ENCODE data around the gene KCP. TPM values are rescaled to one million over a fixed set of nuclear protein-coding genes. Genes with fewer than 3 reads are reported as not detected.
A peak's percentile ranks its signal among the peaks of the same experiment; 100 is the strongest.

KCP gene
- total RNA-seq, 1 donor, result 1.1 TPM

- no peaks in the 10 kb centered on the region for H3K79me2 ChIP-seq (ENCODE audit: insufficient read depth, low read length)
- H3K4me3 ChIP-seq (ENCODE audit: insufficient read depth, low read length), result no peak overlapping the region
- H3K27me3 ChIP-seq (ENCODE audit: insufficient read depth, low read length), result no peaks in the 10 kb centered on the region
- no peaks in the 10 kb centered on the region for H4K20me1 ChIP-seq (ENCODE audit: insufficient read depth, low read length)
- H3K4me2 ChIP-seq (ENCODE audit: insufficient read depth, low read length), result no peak overlapping the region
- no peak for TF ChIP-seq CTCF (IDR thresholded peaks at IDR 0.05; ENCODE audit: extremely low read depth, low read depth, low read length)
- no peak for DNase-seq (ENCODE audit: insufficient read length, low spot score, missing footprints)
- H3K9me3 ChIP-seq (ENCODE audit: low read depth, low read length), result no peaks in the 10 kb centered on the region
- H3K36me3 ChIP-seq (ENCODE audit: insufficient read depth, low read length), result peaks cover 45% of the 10 kb centered on the region
- no peak overlapping the region for H3K27ac ChIP-seq (ENCODE audit: low read depth, low read length)
- H2AFZ ChIP-seq (ENCODE audit: low read length), result no peak overlapping the region
- H3K4me1 ChIP-seq (ENCODE audit: insufficient read depth, low read length), result peaks cover 8% of the 10 kb centered on the region
Observed at GRCh38 chr7:128954150-128954549, 43.6 kb upstream of the KCP start.

GRCh38 chr7:128951296-128951695 lies 40.8 kb upstream of the KCP start:
- DNase-seq (ENCODE audit: insufficient read length, low spot score, missing footprints), result no peak
- H3K79me2 ChIP-seq (ENCODE audit: insufficient read depth, low read length), result no peaks in the 10 kb centered on the region
- peaks cover 8% of the 10 kb centered on the region for H3K4me1 ChIP-seq (ENCODE audit: insufficient read depth, low read length)
- no peak overlapping the region for H2AFZ ChIP-seq (ENCODE audit: low read length)
- H3K27ac ChIP-seq (ENCODE audit: low read depth, low read length), result no peak overlapping the region
- H3K9me3 ChIP-seq (ENCODE audit: low read depth, low read length), result no peaks in the 10 kb centered on the region
- H3K4me2 ChIP-seq (ENCODE audit: insufficient read depth, low read length), result no peak overlapping the region
- no peaks in the 10 kb centered on the region for H4K20me1 ChIP-seq (ENCODE audit: insufficient read depth, low read length)
- TF ChIP-seq CTCF (IDR thresholded peaks at IDR 0.05; ENCODE audit: extremely low read depth, low read depth, low read length), result no peak
- no peak overlapping the region for H3K4me3 ChIP-seq (ENCODE audit: insufficient read depth, low read length)
- peaks cover 20% of the 10 kb centered on the region for H3K36me3 ChIP-seq (ENCODE audit: insufficient read depth, low read length)
- no peaks in the 10 kb centered on the region for H3K27me3 ChIP-seq (ENCODE audit: insufficient read depth, low read length)

- peaks cover 11% of the 10 kb centered on the region for H3K36me3 ChIP-seq (ENCODE audit: insufficient read depth, low read length)
- H3K27me3 ChIP-seq (ENCODE audit: insufficient read depth, low read length), result no peaks in the 10 kb centered on the region
- H2AFZ ChIP-seq (ENCODE audit: low read length), result no peak overlapping the region
- TF ChIP-seq CTCF (IDR thresholded peaks at IDR 0.05; ENCODE audit: extremely low read depth, low read depth, low read length), result no peak
- no peaks in the 10 kb centered on the region for H3K79me2 ChIP-seq (ENCODE audit: insufficient read depth, low read length)
- no peak overlapping the region for H3K27ac ChIP-seq (ENCODE audit: low read depth, low read length)
- peak; percentile 72 for DNase-seq (ENCODE audit: insufficient read length, low spot score, missing footprints)
- no peak overlapping the region for H3K4me2 ChIP-seq (ENCODE audit: insufficient read depth, low read length)
- H3K9me3 ChIP-seq (ENCODE audit: low read depth, low read length), result no peaks in the 10 kb centered on the region
- no peak overlapping the region for H3K4me3 ChIP-seq (ENCODE audit: insufficient read depth, low read length)
- H3K4me1 ChIP-seq (ENCODE audit: insufficient read depth, low read length), result no peaks in the 10 kb centered on the region
- H4K20me1 ChIP-seq (ENCODE audit: insufficient read depth, low read length), result no peaks in the 10 kb centered on the region
Observed at GRCh38 chr7:128948976-128949760, 38.7 kb upstream of the KCP start.

GRCh38 chr7:128948312-128948973 lies 37.9 kb upstream of the KCP start:
- Histone ChIP-seq H3K27me3 (ENCODE audit: insufficient read depth, low read length) (no peaks in the 10 kb centered on the region), H3K79me2 (ENCODE audit: insufficient read depth, low read length) (no peaks in the 10 kb centered on the region), H3K9me3 (ENCODE audit: low read depth, low read length) (no peaks in the 10 kb centered on the region), H4K20me1 (ENCODE audit: insufficient read depth, low read length) (no peaks in the 10 kb centered on the region), H3K27ac (ENCODE audit: low read depth, low read length) (no peak overlapping the region), H3K4me1 (ENCODE audit: insufficient read depth, low read length) (no peaks in the 10 kb centered on the region), H3K4me2 (ENCODE audit: insufficient read depth, low read length) (no peak overlapping the region), H3K4me3 (ENCODE audit: insufficient read depth, low read length) (no peak overlapping the region), H2AFZ (ENCODE audit: low read length) (no peak overlapping the region), H3K36me3 (ENCODE audit: insufficient read depth, low read length) (peaks cover 3% of the 10 kb centered on the region)
- TF ChIP-seq CTCF (IDR thresholded peaks at IDR 0.05; ENCODE audit: extremely low read depth, low read depth, low read length), result no peak
- peak; percentile 69 for DNase-seq (ENCODE audit: insufficient read length, low spot score, missing footprints)
